HUES48 (cell line): ENCODE results near the gene PYROXD2.

ENCODE experiments used
- H3K27ac ChIP-seq: one replicate; pipeline ENCODE4 v1.7.0; 2013; ENCODE audit warnings: low read depth, low read length, inconsistent platforms
- H3K27me3 ChIP-seq: 2 replicates; pipeline ENCODE4 v1.6.1; 2013; ENCODE audit warnings: mild to moderate bottlenecking, low read length; ENCODE audit not compliant: control insufficient read depth, insufficient read depth
- H3K36me3 ChIP-seq: 2 replicates; pipeline ENCODE4 v1.6.1; 2013; ENCODE audit warnings: low read length; ENCODE audit not compliant: control insufficient read depth, insufficient read depth
- H3K4me1 ChIP-seq: 2 replicates; pipeline ENCODE4 v1.6.1; 2013; ENCODE audit warnings: mild to moderate bottlenecking, low read length; ENCODE audit not compliant: control insufficient read depth, insufficient read depth
- H3K4me3 ChIP-seq: 2 replicates; pipeline ENCODE4 v1.5.1; 2013; ENCODE audit warnings: mild to moderate bottlenecking, low read depth, low read length
- H3K9ac ChIP-seq: 2 replicates; pipeline ENCODE4 v1.6.1; 2013; ENCODE audit warnings: mild to moderate bottlenecking, low read depth, low read length, moderate library complexity
- H3K9me3 ChIP-seq: 2 replicates; pipeline ENCODE4 v1.6.1; 2013; ENCODE audit warnings: low read length; ENCODE audit not compliant: control insufficient read depth, insufficient read depth

PYROXD2 gene

DNA sequence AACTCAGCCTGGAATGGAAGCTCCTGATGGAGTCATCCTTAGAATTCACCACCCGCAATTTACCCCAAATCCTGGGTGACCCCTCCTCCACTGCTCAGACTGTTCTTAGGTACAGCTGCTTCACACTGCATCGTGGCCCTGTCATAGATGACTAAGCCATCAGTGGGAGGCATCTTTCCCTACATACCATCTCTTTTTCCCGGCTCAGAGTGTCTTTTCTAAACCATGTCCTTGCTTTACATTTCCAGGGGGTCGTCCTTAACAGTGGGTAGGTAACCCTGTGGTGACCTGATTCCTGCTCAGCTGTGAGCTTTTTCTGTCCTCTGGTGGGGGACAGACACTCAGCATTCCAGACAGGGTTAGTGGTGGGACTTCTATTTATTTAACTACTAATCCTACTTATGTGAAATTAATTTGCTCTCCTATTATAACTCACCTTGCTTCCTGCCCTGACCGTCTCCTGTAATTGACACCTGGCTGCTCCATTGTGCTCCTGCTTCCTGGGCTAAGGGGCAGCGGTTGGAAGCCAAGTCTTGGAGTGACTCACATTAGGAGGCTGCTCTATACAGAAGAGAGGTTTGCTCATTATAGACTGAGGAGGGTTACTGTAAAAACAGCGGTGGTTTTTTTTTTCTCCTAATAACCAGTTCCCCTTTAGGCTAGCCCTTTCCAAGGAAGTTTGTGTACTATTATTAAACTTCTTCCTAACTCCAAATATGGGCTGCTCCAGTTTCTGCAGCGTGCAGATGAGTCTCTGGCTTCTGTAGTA lies 40.6 kb downstream of the PYROXD2 start:
- Histone ChIP-seq H3K27ac (peak overlapping the region; percentile 66), H3K4me1 (peaks cover 13% of the 10 kb centered on the region), H3K9ac (no peak overlapping the region), H3K4me3 (no peak overlapping the region), H3K9me3 (no peaks in the 10 kb centered on the region; the same call in 1 of the 2 replicates), H3K36me3 (no peaks in the 10 kb centered on the region), H3K27me3 (no peaks in the 10 kb centered on the region)

DNA sequence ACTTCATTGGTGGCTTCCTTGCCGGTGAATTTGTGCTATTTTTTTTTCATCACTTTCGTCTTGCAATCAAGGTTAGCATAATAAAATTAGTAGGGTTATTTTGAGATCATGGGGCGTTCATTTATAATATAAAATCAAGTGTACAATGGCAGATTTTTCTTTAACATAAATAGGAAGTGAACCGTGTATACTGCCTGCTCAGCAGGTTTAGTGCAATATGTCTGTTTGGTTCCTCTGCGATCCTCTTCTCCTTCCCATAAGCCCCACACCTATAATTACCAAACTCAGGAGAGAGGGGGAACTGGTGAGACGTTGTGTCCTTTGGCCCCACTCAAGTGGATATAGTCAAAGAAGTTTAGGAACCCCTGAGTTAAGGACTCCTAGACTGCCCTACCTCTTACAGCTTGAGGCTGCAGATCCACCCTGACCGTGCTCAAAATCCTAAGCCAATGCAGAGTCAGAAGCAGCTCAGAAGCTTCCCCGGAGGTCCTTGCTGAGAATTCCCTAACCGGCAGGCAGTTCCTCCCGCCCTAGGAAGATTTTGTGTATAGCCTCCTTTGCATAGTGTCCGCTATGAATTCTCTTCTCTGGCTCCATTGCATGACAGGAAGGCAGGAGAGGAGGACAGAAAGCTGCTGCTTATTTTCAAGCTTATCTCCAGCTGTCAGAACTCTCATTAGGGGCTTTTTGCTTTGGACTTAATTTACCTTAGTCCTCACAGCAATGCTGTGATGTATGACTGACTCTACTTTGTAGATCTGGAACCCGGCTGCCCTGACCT lies 41.5 kb downstream of the PYROXD2 start:
- no peak overlapping the region for H3K9ac ChIP-seq
- H3K9me3 ChIP-seq: no peaks in the 10 kb centered on the region; the same call in 1 of the 2 replicates
- H3K4me1 ChIP-seq: peaks cover 16% of the 10 kb centered on the region
- peak overlapping the region; percentile 10 for H3K27ac ChIP-seq
- no peak overlapping the region for H3K4me3 ChIP-seq
- no peaks in the 10 kb centered on the region for H3K27me3 ChIP-seq
- H3K36me3 ChIP-seq: no peaks in the 10 kb centered on the region

- Histone ChIP-seq H3K9ac (no peak overlapping the region), H3K27ac (no peak overlapping the region), H3K9me3 (no peaks in the 10 kb centered on the region), H3K36me3 (no peaks in the 10 kb centered on the region), H3K27me3 (peaks cover 2% of the 10 kb centered on the region; the same call in 1 of the 2 replicates), H3K4me1 (peaks cover 28% of the 10 kb centered on the region), H3K4me3 (no peak overlapping the region)
These were observed 43.9 kb downstream of the PYROXD2 start for GRCh38 chr10:98370831-98371820.

- H3K27me3 ChIP-seq: peaks cover 2% of the 10 kb centered on the region; the same call in 1 of the 2 replicates
- no peak overlapping the region for H3K4me3 ChIP-seq
These were observed 45.2 kb downstream of the PYROXD2 start for GRCh38 chr10:98369801-98370200.

GRCh38 chr10:98368644-98369043 lies 46.3 kb downstream of the PYROXD2 start:
- no peaks in the 10 kb centered on the region for H3K36me3 ChIP-seq
- H3K9ac ChIP-seq: no peak overlapping the region
- no peak overlapping the region for H3K27ac ChIP-seq
- no peaks in the 10 kb centered on the region for H3K9me3 ChIP-seq
- peaks cover 2% of the 10 kb centered on the region; the same call in 1 of the 2 replicates for H3K27me3 ChIP-seq
- H3K4me1 ChIP-seq: peaks cover 22% of the 10 kb centered on the region
- H3K4me3 ChIP-seq: no peak overlapping the region

More at GRCh38 chr10:98369801-98370200, 45.2 kb downstream of the PYROXD2 start:
- no peaks in the 10 kb centered on the region for H3K36me3 ChIP-seq
- no peak overlapping the region for H3K9ac ChIP-seq
- H3K9me3 ChIP-seq: no peaks in the 10 kb centered on the region
- no peak overlapping the region for H3K27ac ChIP-seq
- peaks cover 28% of the 10 kb centered on the region for H3K4me1 ChIP-seq

- Histone ChIP-seq H3K27ac (no peak overlapping the region), H3K9me3 (no peaks in the 10 kb centered on the region), H3K9ac (no peak overlapping the region), H3K27me3 (peaks cover 2% of the 10 kb centered on the region; the same call in 1 of the 2 replicates), H3K36me3 (no peaks in the 10 kb centered on the region), H3K4me3 (no peak overlapping the region), H3K4me1 (peaks cover 26% of the 10 kb centered on the region)
These were observed 47.2 kb downstream of the PYROXD2 start for GRCh38 chr10:98367604-98368451.

- peaks cover 26% of the 10 kb centered on the region for H3K4me1 ChIP-seq
- H3K36me3 ChIP-seq: no peaks in the 10 kb centered on the region
- H3K27ac ChIP-seq: no peak overlapping the region
- no peaks in the 10 kb centered on the region for H3K9me3 ChIP-seq
- peaks cover 2% of the 10 kb centered on the region; the same call in 1 of the 2 replicates for H3K27me3 ChIP-seq
- no peak overlapping the region for H3K4me3 ChIP-seq
- no peak overlapping the region for H3K9ac ChIP-seq
These were observed 48.9 kb downstream of the PYROXD2 start for GRCh38 chr10:98366062-98366530.

DNA sequence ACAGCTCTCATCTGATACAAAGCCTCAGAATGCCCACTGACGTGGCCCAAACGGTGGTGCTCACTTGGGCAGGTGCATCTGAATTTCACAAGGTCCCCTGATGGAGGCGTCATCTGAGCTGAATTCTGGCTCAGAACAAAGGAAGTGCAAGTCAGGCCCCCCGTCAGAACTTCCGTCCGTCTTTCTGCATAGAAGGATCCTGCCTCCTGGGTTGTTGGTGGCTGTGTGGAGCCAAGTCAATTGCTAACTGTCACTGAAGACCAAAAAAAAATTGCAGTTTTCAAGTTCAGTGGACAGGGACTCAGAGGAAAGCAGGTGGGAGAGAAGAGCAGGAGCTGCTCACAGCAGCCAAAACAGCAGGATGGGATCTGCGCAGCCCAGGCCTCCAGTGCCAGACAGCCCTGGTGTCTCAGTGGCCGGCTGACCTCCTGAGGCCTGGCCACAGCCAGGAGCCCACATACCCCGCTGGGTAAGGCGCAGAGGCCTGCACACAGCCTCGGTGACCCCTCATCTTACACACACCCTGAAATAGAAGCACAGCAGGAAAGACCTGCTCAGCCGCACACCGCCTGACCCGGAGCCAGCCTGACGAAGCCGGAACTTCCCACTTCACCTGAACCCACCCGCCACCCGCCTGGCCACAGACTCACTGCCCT lies 49.4 kb downstream of the PYROXD2 start:
- no peaks in the 10 kb centered on the region for H3K9me3 ChIP-seq
- peaks cover 26% of the 10 kb centered on the region for H3K4me1 ChIP-seq
- no peak overlapping the region for H3K27ac ChIP-seq
- no peak overlapping the region for H3K9ac ChIP-seq
- H3K36me3 ChIP-seq: no peaks in the 10 kb centered on the region
- H3K27me3 ChIP-seq: peaks cover 2% of the 10 kb centered on the region; the same call in 1 of the 2 replicates
- H3K4me3 ChIP-seq: no peak overlapping the region

GRCh38 chr10:98364432-98365102 lies 50.4 kb downstream of the PYROXD2 start:
- H3K9ac ChIP-seq: no peak overlapping the region
- H3K9me3 ChIP-seq: no peaks in the 10 kb centered on the region
- peaks cover 22% of the 10 kb centered on the region for H3K4me1 ChIP-seq
- H3K27ac ChIP-seq: no peak overlapping the region
- peaks cover 2% of the 10 kb centered on the region; the same call in 1 of the 2 replicates for H3K27me3 ChIP-seq
- H3K36me3 ChIP-seq: no peaks in the 10 kb centered on the region
- no peak overlapping the region for H3K4me3 ChIP-seq
